ENCODE measurements around the gene PALD1. TPM values are rescaled to one million over a fixed set of nuclear protein-coding genes. Genes with fewer than 3 reads are reported as not detected.

The PALD1 gene
- total and polyA plus RNA-seq, 2 of the 13 experiments (the other 11 are each of a cell fraction or from before 2014, with no cell fraction given), result 0.07 to 0.09 TPM

DNA sequence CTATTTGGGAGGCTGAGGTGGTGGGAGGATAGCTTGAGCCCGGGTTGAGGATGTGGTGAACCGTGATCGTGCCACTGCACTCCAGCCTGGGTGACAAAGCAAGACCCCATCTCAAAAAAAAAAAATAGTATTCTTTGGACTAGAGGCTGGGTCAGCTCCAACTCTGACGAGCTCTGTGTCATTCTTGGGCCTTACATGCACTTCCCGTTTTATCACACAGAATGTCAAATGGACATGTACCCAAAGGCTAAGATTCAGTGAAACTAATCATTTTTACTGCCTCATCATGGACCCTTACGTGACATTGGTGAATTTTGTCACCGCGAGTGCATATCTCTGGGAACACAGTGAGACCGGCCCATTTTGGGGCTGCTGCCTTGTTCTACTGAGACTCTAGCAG is 27.3 kb downstream of the PALD1 start:
- intact Hi-C loops (cut with micrococcal nuclease; ENCODE audit: unreplicated experiment), result no loop called here
- no peak overlapping the region for H3K4me2 ChIP-seq (ENCODE audit: low read depth, low read length)
- TF ChIP-seq, protein P1, sequence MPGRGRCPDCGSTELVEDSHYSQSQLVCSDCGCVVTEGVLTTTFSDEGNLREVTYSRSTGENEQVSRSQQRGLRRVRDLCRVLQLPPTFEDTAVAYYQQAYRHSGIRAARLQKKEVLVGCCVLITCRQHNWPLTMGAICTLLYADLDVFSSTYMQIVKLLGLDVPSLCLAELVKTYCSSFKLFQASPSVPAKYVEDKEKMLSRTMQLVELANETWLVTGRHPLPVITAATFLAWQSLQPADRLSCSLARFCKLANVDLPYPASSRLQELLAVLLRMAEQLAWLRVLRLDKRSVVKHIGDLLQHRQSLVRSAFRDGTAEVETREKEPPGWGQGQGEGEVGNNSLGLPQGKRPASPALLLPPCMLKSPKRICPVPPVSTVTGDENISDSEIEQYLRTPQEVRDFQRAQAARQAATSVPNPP (CRISPR knock-in tag; IDR thresholded peaks at IDR 0.05), result no peak
- no peak for TF ChIP-seq ZNF263 (CRISPR knock-in tag; IDR thresholded peaks at IDR 0.05)
- TF ChIP-seq SMYD3 (CRISPR knock-in tag; IDR thresholded peaks at IDR 0.05), result no peak
- TF ChIP-seq, protein P2, sequence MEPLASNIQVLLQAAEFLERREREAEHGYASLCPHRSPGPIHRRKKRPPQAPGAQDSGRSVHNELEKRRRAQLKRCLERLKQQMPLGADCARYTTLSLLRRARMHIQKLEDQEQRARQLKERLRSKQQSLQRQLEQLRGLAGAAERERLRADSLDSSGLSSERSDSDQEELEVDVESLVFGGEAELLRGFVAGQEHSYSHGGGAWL (CRISPR knock-in tag; IDR thresholded peaks at IDR 0.05), result no peak
- no peak for TF ChIP-seq ZNF337 (CRISPR knock-in tag; IDR thresholded peaks at IDR 0.05; ENCODE audit: borderline replicate concordance, low read depth)
- no peak for TF ChIP-seq ZNF816 (CRISPR knock-in tag; IDR thresholded peaks at IDR 0.05; ENCODE audit: borderline replicate concordance)
- no peak for TF ChIP-seq HNRNPLL (IDR thresholded peaks at IDR 0.05; ENCODE audit: low read depth, low read length, poor library complexity, severe bottlenecking)
- in situ Hi-C loops (cut with HindIII; ENCODE audit: extremely low pct_ligation_motif_present, low pct_unique_long_range_greater_than_20kb), result no loop called here
- POLR2A ChIA-PET, result no interaction called here
- H3K36me3 ChIP-seq (replicated peaks in 1 of 2; ENCODE audit: control insufficient read depth in 1 of 2, insufficient read depth in 2 of 2, low read length in 2 of 2), result no peaks in the 10 kb centered on the region
- FAIRE-seq (no peak), ATAC-seq (no peak), DNase-seq (ENCODE audit: low spot score) (no peak)
- H2AFZ ChIP-seq (ENCODE audit: low read length), result no peak overlapping the region
- peaks cover 20% of the 10 kb centered on the region for H3K4me1 ChIP-seq (ENCODE audit: insufficient read depth, low read length)
- H3K27ac ChIP-seq (ENCODE audit: extremely low read length, insufficient read depth, low read length), result no peak overlapping the region
- H4K20me1 ChIP-seq (ENCODE audit: insufficient read depth, low read length), result no peaks in the 10 kb centered on the region
- H3K9ac ChIP-seq (ENCODE audit: insufficient read depth, low read depth, low read length), result no peak overlapping the region
- H3K79me2 ChIP-seq (ENCODE audit: insufficient read depth, low read length), result no peaks in the 10 kb centered on the region
- H3K9me3 ChIP-seq (ENCODE audit: low read length), result no peaks in the 10 kb centered on the region
- peaks cover 0 to 3% of the 10 kb centered on the region in 2 experiments; a peak in 1 of 5 replicates for H3K27me3 ChIP-seq (ENCODE audit: control insufficient read depth in 1 of 2, insufficient read depth in 2 of 2, low read length in 2 of 2)
- H3K4me3 ChIP-seq (replicated peaks in 1 of 3; ENCODE audit: insufficient read depth in 1 of 3, low read depth in 2 of 3, low read length in 3 of 3), result no peak overlapping the region
- CTCF ChIA-PET (ENCODE audit: low intra/inter-chr PET ratio, low total read pairs), result no interaction called here
- WGBS (ENCODE audit: low lambda C conversion rate), result 55% methylated on average over 9 of the region's 9 CpGs
- BruUV-seq (replicated peaks), result no TSS peak

DNA sequence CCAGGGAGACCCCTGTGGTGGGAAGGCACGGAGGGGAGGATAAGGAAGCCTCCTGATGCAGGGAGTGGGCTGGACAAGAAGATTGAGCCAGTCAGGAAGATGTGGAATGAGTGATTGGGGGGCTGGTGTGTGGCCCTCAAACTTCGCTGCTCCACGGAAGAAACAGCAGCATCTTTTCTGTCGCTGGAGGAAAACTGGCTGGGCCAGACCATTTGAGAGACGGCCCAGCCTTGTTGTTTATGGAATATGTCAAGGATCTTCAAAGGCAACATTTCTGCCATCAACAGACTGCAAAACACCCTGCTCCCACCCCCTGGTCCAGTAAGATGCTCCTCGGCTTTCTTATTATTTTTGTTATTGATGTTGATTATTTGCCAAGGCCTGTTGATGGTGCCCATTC is 29.4 kb downstream of the PALD1 start:
- Histone ChIP-seq H4K20me1 (ENCODE audit: insufficient read depth, low read length) (no peaks in the 10 kb centered on the region), H3K4me2 (ENCODE audit: low read depth, low read length) (no peak overlapping the region), H3K36me3 (replicated peaks in 1 of 2; ENCODE audit: control insufficient read depth in 1 of 2, insufficient read depth in 2 of 2, low read length in 2 of 2) (no peaks in the 10 kb centered on the region), H3K79me2 (ENCODE audit: insufficient read depth, low read length) (no peaks in the 10 kb centered on the region), H3K4me3 (replicated peaks in 1 of 3; ENCODE audit: insufficient read depth in 1 of 3, low read depth in 2 of 3, low read length in 3 of 3) (no peak overlapping the region), H3K9ac (ENCODE audit: insufficient read depth, low read depth, low read length) (no peak overlapping the region), H2AFZ (ENCODE audit: low read length) (no peak overlapping the region), H3K9me3 (ENCODE audit: low read length) (no peaks in the 10 kb centered on the region), H3K27me3 (ENCODE audit: control insufficient read depth in 1 of 2, insufficient read depth in 2 of 2, low read length in 2 of 2) (peaks cover 3 to 12% of the 10 kb centered on the region in 2 experiments; a peak in 3 of 5 replicates), H3K4me1 (ENCODE audit: insufficient read depth, low read length) (peaks cover 15% of the 10 kb centered on the region), H3K27ac (ENCODE audit: extremely low read length, insufficient read depth, low read length) (no peak overlapping the region)
- WGBS (ENCODE audit: low lambda C conversion rate), result 61% methylated on average over 6 of the region's 6 CpGs
- DNase-seq (ENCODE audit: low spot score), result no peak
- no peak for ATAC-seq
- intact Hi-C loops (cut with micrococcal nuclease; ENCODE audit: unreplicated experiment) (no loop called here), in situ Hi-C loops (cut with HindIII; ENCODE audit: extremely low pct_ligation_motif_present, low pct_unique_long_range_greater_than_20kb) (no loop called here)
- ChIA-PET POLR2A (no interaction called here), CTCF (ENCODE audit: low intra/inter-chr PET ratio, low total read pairs) (no interaction called here)
- FAIRE-seq, result no peak
- no TSS peak for BruUV-seq (replicated peaks)
- TF ChIP-seq, protein P3, sequence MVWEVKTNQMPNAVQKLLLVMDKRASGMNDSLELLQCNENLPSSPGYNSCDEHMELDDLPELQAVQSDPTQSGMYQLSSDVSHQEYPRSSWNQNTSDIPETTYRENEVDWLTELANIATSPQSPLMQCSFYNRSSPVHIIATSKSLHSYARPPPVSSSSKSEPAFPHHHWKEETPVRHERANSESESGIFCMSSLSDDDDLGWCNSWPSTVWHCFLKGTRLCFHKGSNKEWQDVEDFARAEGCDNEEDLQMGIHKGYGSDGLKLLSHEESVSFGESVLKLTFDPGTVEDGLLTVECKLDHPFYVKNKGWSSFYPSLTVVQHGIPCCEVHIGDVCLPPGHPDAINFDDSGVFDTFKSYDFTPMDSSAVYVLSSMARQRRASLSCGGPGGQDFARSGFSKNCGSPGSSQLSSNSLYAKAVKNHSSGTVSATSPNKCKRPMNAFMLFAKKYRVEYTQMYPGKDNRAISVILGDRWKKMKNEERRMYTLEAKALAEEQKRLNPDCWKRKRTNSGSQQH (CRISPR knock-in tag; IDR thresholded peaks at IDR 0.05; ENCODE audit: low read depth), result no peak
- TF ChIP-seq ZSCAN31 (CRISPR knock-in tag; IDR thresholded peaks at IDR 0.05; ENCODE audit: low read depth) (no peak), HDAC2 (CRISPR knock-in tag; IDR thresholded peaks at IDR 0.05) (no peak), IKZF1 (IDR thresholded peaks at IDR 0.05) (no peak)
- TF ChIP-seq, protein P4, sequence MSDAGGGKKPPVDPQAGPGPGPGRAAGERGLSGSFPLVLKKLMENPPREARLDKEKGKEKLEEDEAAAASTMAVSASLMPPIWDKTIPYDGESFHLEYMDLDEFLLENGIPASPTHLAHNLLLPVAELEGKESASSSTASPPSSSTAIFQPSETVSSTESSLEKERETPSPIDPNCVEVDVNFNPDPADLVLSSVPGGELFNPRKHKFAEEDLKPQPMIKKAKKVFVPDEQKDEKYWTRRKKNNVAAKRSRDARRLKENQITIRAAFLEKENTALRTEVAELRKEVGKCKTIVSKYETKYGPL (CRISPR knock-in tag; IDR thresholded peaks at IDR 0.05), result no peak

Data from HepG2 (cell line).